Measurements from ENCODE around the gene GPC5.

The GPC5 gene

DNA sequence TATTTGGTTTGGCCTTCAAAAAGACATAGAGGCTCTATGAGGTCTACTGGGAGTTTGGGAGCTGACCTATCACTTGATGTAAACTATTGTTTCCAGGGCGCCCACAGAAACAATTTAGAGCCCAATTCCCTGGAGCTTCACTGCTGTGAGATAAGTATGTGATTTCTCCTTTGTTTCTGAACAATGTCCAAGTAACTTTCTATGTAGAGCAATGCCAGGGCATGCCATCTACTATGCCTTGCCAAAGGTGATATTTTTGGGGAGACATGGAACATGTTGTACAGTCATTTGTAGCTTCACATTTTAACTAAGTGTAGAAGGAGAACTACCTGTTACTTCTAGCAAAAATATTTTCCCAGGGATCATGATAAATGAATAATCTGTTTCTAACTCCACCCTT lies 872.6 kb downstream of the GPC5 start:
- TF ChIP-seq TAF1 (IDR thresholded peaks at IDR 0.05; ENCODE audit: borderline replicate concordance, insufficient read depth, low read length) (no peak), FOXP2 (optimal IDR thresholded peaks at IDR 0.05; ENCODE audit: borderline replicate concordance, extremely low read depth, extremely low read length, insufficient read depth) (no peak)

DNA sequence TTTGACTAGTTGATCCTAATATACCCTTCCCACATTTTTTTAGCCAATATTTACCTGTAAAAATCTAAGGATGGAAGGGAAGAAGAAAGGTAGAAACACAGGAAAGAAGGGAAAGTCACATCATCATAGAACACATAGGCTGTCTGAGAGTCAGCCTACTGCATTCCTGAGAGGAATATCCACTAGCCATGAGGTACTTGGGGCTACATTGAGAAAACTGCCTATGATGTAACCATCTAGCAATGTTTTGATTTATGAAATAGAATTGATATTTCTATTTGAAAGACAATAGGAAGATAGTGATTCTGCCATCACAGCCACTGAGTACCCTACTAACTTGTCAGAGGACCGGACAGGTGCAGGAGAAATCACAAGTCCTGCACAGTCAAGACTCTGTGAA lies 873.8 kb downstream of the GPC5 start:
- TF ChIP-seq FOXP2 (optimal IDR thresholded peaks at IDR 0.05; ENCODE audit: borderline replicate concordance, extremely low read depth, extremely low read length, insufficient read depth) (no peak), TAF1 (IDR thresholded peaks at IDR 0.05; ENCODE audit: borderline replicate concordance, insufficient read depth, low read length) (no peak), SIN3A (IDR thresholded peaks at IDR 0.05; ENCODE audit: borderline replicate concordance, insufficient read depth, low read length) (no peak), POLR2AphosphoS5 (IDR thresholded peaks at IDR 0.05; ENCODE audit: low read depth, low read length) (no peak)
- TF ChIP-seq, protein P1, sequence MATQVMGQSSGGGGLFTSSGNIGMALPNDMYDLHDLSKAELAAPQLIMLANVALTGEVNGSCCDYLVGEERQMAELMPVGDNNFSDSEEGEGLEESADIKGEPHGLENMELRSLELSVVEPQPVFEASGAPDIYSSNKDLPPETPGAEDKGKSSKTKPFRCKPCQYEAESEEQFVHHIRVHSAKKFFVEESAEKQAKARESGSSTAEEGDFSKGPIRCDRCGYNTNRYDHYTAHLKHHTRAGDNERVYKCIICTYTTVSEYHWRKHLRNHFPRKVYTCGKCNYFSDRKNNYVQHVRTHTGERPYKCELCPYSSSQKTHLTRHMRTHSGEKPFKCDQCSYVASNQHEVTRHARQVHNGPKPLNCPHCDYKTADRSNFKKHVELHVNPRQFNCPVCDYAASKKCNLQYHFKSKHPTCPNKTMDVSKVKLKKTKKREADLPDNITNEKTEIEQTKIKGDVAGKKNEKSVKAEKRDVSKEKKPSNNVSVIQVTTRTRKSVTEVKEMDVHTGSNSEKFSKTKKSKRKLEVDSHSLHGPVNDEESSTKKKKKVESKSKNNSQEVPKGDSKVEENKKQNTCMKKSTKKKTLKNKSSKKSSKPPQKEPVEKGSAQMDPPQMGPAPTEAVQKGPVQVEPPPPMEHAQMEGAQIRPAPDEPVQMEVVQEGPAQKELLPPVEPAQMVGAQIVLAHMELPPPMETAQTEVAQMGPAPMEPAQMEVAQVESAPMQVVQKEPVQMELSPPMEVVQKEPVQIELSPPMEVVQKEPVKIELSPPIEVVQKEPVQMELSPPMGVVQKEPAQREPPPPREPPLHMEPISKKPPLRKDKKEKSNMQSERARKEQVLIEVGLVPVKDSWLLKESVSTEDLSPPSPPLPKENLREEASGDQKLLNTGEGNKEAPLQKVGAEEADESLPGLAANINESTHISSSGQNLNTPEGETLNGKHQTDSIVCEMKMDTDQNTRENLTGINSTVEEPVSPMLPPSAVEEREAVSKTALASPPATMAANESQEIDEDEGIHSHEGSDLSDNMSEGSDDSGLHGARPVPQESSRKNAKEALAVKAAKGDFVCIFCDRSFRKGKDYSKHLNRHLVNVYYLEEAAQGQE (IDR thresholded peaks at IDR 0.05; ENCODE audit: insufficient read depth in 1 of 2, low read depth in 2 of 2, low read length in 2 of 2) = no peak

DNA sequence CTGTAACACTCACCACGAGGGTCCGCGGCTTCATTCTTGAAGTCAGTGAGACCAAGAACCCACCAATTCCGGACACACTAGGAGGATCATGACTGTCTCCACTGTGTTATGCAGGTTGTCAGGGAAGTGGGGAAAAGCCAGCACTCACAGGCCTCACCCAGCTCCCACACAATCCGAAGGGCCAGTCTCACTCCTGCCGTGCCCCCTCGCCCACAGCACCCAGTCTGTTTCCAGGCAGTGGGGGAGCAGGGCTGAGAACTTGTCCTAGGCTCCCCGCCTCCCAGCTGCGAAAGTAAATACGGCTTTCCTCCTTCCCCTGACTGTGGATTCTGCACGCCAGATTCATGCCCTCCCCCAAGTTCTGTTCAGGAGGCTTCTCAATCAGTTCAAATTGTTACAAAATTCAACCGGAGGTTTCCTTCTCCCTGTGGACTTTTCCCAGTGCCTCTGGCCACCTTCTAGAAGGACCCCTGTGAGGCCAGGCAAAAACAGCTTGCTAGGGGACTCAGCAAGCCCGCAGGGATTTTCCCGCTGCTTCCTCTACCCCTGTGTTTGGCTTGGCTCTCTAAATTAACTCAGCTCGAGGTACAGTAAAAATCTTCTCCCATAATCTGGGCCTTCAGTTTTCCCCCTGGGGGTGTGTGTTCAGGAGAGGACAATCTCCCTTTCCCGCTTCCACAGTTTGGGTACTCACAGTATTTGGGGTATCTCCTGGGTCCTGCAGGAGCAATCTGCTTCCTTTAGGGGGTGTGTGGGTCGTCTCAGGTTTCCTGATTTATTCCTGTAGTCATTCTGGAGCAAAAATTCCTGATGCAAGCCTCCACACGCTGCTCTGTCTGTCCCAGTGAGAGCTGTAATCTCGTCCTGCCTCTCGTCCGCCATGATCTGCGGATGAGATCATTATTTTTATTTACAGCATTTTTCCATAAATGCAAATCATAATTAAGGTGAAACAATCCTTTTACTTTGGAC lies 899.8 kb downstream of the GPC5 start:
- no peak for TF ChIP-seq POLR2AphosphoS5 (IDR thresholded peaks at IDR 0.05; ENCODE audit: low read depth, low read length)
- no peak for TF ChIP-seq SIN3A (IDR thresholded peaks at IDR 0.05; ENCODE audit: borderline replicate concordance, insufficient read depth, low read length)
- no peak for TF ChIP-seq TAF1 (IDR thresholded peaks at IDR 0.05; ENCODE audit: borderline replicate concordance, insufficient read depth, low read length)
- TF ChIP-seq FOXP2 (optimal IDR thresholded peaks at IDR 0.05; ENCODE audit: borderline replicate concordance, extremely low read depth, extremely low read length, insufficient read depth) = no peak
- TF ChIP-seq, protein P1 (IDR thresholded peaks at IDR 0.05; ENCODE audit: insufficient read depth in 1 of 2, low read depth in 2 of 2, low read length in 2 of 2) = no peak

DNA sequence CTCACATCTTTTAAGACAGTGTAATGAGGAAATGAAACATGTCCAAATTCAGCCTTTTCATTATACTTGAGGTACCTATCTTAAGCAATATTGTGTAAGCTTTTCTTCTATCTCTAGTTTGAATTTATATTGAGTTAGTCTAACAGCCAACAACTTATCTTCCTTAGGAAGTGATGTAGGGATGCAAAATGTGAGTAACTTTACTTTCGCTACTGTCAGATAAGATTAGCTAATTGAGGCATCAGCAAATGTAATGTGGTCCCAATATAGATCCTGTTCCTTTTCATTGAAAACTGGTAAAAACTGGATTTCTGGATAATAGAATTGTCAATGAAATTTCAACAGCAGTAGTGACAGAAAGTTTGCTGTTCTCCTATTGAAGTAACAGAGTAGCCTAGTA lies 902.2 kb downstream of the GPC5 start:
- no peak for TF ChIP-seq TAF1 (IDR thresholded peaks at IDR 0.05; ENCODE audit: borderline replicate concordance, insufficient read depth, low read length)
- TF ChIP-seq POLR2AphosphoS5 (IDR thresholded peaks at IDR 0.05; ENCODE audit: low read depth, low read length) = no peak
- TF ChIP-seq, protein P1 (IDR thresholded peaks at IDR 0.05; ENCODE audit: insufficient read depth in 1 of 2, low read depth in 2 of 2, low read length in 2 of 2) = no peak
- TF ChIP-seq FOXP2 (optimal IDR thresholded peaks at IDR 0.05; ENCODE audit: borderline replicate concordance, extremely low read depth, extremely low read length, insufficient read depth) = no peak
- TF ChIP-seq SIN3A (IDR thresholded peaks at IDR 0.05; ENCODE audit: borderline replicate concordance, insufficient read depth, low read length) = no peak

DNA sequence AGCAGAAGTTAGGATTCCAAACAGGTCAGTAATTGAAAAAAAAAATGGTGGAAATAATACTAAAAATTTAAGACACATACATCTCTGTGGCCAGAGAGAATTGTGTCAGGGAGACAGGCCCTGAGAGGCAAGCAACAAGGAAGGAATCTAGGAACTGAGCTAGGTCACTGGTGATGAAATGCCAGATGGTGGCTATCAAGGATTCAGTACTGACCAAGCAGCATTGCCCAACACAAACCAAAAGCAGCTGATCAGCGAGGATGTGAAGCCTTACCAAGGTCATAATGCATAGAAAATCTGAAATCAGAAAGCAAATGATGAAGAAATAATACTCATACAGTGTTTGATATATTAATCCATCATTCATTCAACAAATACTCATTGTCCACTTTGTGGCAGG lies 905.0 kb downstream of the GPC5 start:
- TF ChIP-seq FOXP2 (optimal IDR thresholded peaks at IDR 0.05; ENCODE audit: borderline replicate concordance, extremely low read depth, extremely low read length, insufficient read depth) = no peak

DNA sequence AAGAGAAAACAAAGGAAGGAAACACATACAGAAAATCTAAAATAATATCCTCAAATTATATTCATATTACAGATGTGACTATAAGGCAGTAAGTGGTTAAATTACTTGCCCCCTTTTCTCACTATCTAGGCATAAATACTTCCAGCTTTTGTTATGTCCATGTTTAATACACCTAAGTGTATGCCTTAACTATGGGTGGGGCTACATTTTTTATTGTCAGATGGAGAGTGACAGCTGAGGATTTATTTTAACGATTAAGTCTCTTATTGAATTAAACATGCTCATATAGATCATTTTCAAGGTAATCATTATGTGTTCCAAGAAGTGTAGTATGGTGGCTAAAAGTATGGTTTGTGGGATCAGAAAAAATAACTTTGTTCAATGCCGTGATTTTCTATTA lies 909.3 kb downstream of the GPC5 start:
- TF ChIP-seq FOXP2 (optimal IDR thresholded peaks at IDR 0.05; ENCODE audit: borderline replicate concordance, extremely low read depth, extremely low read length, insufficient read depth) (no peak), TAF1 (IDR thresholded peaks at IDR 0.05; ENCODE audit: borderline replicate concordance, insufficient read depth, low read length) (no peak), SIN3A (IDR thresholded peaks at IDR 0.05; ENCODE audit: borderline replicate concordance, insufficient read depth, low read length) (no peak), POLR2AphosphoS5 (IDR thresholded peaks at IDR 0.05; ENCODE audit: low read depth, low read length) (no peak)
- TF ChIP-seq, protein P1 (IDR thresholded peaks at IDR 0.05; ENCODE audit: insufficient read depth in 1 of 2, low read depth in 2 of 2, low read length in 2 of 2) = no peak

All from PFSK-1 (cell line).